PC-9 (cell line): Measurements from ENCODE around the gene RAB31.

Experiments
- CTCF ChIP-seq: fragments of 200-600 bp; sonication (generic); conservative IDR thresholded peaks from 2 replicates; pipeline ENCODE4 v1.6.1; 2017; ENCODE audit warnings: mixed run types, antibody characterized with exemption, mild to moderate bottlenecking, moderate library complexity
- EZH2 ChIP-seq: fragments of 200-600 bp; sonication (generic); IDR thresholded peaks from 2 replicates; pipeline ENCODE4 v1.8.0; 2017; ENCODE audit warnings: antibody characterized with exemption, low read depth

- TF ChIP-seq CTCF (no peak), EZH2 (no peak)
Measured at GRCh38 chr18:9682572-9682971, 25.5 kb upstream of the RAB31 start.
